HG03097 (cell line): ENCODE results near the gene KCTD4.
"Not testable (repeated sequence)": the region's sequence is repeated elsewhere in the genome, so short reads cannot be mapped to it uniquely, and the experiment has no call there.

Experiments
- ATAC-seq: cut with Tn5 transposase; IDR thresholded peaks from one replicate; pipeline ENCODE4 v1.9.1; 2021; ENCODE audit not compliant: unreplicated experiment, low FRiP score

The KCTD4 gene

DNA sequence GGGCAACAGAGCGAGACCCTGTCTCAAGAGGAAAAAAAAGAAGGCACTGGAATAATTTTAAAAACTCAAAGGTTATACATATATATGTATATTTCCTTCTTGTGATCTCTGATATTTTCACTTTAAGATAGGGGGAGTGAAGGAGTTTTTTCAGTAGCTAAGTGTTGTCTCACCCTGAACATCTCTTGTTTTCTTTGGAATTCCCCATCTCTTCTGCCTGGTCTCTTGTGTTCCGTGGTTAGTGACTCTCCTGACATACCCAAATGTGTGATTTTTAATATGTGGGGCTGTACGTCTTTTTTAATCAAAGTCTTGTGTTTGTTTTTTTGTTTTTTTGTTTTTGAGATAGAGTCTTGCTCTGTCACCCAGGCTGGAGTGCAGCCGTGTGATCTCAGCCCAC is 15.3 kb upstream of the KCTD4 start:
- ATAC-seq = no peak

DNA sequence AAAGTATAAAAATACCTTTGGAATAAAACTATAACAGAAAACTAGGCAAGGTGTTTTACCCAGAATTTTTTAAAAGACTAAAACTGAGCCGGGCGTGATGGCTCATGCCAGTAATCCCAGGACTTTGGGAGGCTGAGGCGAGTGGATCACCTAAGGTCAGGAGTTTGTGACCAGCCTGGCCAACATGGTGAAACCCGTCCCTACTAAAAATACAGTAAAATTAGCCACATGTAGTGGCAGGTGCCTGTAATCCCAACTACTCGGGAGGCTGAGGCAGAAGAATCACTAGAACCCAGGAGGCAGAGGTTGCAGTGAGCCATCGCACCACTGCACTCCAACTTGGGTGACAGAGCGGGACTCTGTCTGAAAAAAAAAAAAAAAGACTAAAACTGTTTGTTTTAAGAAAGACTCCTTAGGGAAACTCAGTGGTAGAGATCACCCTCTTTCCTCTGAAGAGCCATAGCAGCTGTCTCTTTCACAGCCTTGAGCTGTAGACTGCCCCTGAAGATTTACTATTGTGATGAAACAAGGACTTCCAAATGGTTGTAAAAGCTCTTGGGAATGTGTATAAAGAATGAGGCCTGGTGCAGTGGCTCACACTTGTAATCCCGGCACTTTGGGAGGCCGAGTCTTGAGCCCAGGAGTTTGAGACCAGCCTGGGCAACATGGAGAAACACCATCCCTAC is 14.7 kb upstream of the KCTD4 start:
- ATAC-seq = no peak

DNA sequence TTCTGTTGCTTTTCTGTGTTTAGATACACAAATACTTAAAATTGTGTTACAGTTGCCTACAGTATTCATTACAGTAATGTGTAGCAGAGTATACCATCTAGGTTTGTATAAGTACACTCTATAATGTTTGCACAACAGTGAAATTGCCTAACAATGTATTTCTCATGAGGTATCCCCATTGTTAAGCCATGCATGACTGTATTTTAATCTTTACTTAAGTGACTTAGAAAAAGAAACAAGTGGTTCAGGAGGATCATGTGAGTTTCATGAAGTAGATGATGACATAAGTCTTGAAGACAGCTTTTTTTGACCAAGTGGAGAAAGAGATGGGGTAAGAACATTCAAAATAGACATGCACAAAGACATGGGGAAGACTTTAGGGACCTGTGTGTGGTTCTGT is 8.4 kb upstream of the KCTD4 start:
- no peak for ATAC-seq

DNA sequence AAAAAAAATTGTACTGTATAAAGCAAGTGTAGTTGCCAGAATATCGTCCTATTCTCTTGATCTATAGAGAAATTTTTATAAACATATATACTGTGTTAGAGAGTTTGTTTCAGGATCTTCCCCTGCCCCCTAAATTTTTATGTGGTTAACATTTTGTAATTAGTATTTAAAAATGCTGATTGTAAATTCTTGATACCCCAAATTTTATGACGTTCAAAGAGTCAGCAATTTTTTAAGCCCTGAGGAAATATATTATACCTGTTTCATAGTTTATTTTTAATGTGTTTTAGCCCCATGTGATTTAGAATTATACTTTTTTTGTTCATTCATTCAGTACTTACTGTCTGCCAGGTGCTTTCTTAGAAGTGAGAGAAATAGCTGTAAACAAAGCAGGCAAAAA is 7.3 kb upstream of the KCTD4 start:
- no peak for ATAC-seq

DNA sequence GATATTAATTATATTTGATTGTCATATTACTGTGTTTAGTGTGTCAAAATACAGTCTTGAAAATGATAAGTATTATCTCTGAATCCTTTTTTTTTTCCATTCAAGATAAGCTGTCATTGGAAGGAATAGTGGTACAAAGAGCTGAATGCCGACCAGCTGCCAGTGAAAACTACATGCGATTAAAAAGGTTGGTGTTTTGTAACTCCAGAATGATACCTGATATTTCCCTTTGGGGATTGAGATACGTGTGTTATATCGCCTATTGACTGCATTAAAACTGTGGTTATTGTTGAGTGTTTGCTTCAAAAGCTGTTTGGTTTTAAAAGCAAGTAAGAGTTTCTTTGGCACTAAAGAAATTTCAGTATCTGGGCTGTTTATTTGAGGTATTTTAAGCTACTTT is 6.5 kb upstream of the KCTD4 start:
- ATAC-seq = no peak

DNA sequence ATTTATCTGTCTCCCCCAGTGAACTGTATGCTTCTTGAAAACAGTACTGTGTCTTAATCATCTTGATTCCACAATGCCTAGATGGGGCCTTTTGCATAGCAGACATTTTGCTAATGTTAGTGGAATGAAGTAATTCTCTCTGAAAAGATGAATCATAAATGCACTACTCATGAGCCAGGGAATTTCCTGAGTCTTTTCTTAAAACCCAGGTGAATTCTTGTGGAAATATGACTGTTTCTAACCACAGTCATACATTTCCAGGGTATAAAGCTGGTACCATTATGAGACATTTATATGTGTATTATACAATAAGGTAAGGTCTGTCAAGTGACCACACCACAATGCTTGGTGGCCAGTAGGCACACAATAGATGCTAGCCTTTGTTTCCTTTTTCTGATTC is 5.5 kb upstream of the KCTD4 start:
- no peak for ATAC-seq

DNA sequence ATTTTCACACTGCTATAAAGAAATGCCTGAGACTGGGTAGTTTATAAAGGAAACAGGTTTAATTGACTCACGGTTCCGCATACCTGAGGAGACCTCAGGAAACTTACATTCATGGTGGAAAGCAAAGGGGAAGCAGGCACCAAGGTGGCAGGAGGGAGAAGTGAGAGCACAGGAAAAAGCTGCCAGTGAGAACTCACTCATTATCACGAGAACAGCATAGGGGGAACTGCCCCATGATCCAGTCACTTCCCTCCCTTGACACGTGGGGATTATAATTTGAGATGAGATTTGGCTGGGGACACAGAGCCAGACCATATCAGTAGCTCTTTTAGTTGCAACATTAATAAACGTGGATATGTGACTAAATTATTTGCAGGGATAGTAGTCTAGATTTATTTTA is 4.3 kb upstream of the KCTD4 start:
- ATAC-seq = no peak

DNA sequence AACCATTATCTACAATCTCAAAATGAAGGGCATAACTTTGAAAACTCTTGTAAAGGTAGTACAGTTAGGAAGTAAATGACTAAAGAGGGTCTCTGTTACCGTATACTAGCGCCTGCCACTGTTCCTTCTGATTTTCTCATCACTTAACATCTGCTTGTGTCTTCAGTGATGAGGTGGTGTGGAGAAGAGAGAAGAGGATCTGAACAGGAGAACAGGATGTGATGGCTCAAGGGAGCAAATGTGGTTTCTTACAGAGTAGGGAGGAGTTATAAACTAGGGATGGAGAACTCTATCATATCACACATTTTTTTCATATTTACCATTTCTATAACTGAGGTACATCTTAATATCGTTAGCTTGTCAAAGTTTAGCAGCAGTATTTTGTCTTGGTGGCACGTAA is 1.1 kb downstream of the KCTD4 start:
- no peak for ATAC-seq

DNA sequence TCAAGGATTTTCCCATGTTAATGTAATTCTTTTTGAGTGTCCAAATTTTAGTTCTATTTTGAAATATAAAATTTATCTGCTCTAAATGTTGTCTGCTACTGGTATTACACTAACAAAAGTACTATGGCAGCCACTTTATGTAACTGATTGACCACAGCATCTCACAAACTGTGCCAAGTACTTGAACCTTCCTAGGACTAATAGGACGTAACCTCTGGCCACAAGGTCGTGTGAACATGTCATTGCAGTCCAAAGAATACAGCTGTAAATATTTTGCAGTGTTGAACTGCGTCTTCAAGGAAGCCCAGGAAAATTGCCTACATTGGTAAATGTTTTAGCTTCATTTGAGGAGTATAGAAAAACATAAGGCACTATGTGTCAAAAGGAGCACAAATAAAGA is 1.9 kb downstream of the KCTD4 start:
- no peak for ATAC-seq

DNA sequence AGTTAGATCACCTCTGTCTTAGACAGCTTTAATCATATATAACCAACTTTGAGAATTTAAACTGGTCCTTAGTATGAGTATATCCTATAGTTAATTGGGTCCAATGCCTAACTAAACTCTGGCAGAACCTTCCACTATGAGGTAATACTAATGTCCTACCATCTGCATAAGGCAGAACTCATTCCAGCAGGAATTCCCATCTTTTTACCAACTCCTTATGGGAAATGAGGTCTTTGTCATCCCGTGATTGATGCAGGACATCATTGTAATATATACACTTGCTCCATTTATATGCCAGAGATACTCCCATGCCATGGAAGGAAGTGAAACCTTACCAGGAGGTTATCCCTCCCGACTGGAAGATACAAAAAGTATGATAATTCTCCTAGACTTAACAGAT is 2.8 kb downstream of the KCTD4 start:
- no peak for ATAC-seq

DNA sequence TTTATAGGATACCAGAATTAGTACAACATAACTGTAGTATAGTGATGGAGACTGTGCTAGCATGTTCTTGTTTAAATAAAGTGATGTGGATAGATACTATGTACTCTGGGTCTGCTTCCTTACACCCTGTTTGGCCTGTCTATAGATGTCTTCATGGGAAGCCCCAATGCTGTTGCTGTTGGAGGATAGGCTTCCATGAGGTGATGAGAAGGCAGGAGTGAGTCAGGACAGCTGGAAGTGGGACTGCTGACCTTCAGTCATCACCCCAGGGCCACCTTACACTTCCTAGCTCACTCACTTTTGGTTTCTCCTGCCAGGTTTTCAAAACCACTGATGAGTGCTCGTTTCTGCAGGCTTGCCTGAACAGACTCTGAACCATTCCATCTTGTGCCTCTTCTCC is 4.2 kb downstream of the KCTD4 start:
- no peak for ATAC-seq

DNA sequence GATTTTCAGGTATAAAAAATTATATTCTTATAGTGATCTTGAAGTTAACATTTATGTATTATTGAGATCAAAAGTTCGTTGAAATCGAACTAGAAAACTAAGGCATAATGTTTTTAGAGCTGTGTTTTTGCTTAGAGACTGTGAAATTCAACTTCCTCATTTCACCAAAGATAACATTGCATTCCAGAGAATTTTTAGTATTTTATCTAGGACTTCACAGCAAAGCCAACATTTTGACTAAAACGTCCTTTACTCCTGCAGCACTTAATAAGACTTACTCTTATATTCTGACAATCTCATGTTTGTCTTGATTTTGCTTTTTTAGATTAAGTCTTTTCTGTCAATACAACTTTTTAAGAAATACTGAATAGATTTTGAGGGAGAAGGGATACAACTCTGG is 4.7 kb downstream of the KCTD4 start:
- no peak for ATAC-seq

DNA sequence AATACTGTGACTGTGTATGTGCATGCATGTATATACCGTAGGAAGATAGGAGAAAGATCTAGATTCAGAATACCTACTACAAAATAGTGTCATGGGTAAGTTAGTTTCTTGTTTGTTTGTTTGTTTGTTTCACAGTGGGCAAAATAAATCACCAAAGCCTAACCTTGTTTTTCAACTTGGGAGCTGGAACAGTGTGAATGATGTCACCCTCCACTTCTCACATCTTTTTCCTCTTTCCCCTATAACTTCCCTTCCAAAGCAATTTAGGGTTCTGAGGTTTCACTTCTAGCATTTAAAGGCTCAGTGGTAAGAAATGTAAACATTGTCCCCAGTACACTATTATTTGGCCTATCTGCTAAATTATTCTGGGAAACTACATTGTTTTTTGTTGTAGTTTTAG is 5.4 kb downstream of the KCTD4 start:
- ATAC-seq = no peak

DNA sequence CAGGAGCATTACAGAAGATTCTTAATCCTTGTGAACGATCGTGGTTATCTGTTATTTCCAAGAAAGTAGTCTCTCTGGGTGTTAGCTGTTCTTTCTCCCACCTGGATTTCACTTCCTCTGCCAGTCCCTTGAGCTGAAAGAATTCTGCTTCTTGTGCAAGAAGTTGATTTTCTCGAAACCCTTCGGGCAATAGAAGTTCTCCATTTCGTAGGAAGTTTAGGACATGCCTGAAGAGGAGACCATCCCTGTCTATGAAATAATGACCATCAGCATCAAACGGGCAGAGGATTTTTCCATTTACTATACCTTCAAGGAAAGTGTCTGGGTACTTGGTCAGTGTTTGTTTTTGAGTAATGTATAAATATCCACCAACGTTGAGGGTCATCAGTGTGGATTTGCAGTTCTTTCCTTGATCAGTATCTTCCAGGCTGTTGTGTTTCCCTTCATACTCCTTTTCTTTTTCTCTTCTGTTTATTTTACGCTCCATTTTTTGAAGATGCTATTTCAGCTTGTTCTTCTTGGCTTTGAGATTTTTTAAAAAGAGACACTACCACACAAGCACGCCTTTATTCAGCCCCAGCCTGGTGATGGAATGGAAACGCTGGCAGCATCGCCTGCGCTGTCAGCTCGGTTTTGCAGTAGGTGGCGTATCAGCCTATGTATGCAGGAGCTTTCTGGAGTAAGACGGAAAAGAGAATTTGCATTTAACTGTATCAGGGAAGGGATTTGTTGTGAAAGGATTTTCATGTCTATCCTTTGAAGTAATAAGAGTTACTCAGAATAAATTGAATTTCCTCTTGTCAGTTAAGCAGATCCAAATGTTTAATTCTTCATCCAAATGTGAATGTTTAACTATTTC is 6.5 kb downstream of the KCTD4 start:
- no peak for ATAC-seq

DNA sequence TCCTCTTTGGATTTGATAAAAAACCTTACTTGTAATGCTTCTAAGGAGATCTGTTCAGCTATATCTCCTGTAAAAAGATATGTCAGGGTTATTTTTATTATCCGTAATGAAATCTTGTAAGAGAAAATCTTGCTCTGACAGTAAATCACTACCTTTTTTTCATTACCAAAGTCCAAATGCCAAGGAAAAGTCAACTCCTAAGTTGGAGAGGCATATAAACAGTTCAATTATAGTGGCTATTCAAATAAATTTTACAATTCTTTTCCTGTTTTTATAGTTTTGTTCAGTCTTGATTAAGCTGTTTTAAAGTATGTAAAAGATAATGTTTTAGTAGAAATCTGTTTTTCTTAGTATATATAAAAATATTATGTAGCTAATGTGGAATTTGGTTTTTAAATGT is 9.0 kb downstream of the KCTD4 start:
- no peak for ATAC-seq

DNA sequence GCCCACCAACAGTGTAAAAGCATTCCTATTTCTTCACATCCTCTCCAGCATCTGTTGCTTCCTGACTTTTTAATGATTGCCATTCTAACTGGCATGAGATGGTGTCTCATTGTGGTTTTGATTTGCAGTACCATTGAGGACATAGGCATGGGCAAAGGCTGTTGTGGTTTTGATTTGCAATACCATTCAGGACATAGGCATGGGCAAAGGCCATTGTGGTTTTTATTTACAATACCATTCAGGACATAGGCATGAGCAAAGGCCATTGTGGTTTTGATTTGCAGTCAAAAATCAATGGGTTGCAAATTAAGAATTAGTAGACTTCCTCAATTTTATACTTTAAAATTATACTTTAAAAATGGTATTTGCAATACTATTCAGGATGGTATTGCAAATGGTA is 11.3 kb downstream of the KCTD4 start:
- not testable (repeated sequence) for ATAC-seq

DNA sequence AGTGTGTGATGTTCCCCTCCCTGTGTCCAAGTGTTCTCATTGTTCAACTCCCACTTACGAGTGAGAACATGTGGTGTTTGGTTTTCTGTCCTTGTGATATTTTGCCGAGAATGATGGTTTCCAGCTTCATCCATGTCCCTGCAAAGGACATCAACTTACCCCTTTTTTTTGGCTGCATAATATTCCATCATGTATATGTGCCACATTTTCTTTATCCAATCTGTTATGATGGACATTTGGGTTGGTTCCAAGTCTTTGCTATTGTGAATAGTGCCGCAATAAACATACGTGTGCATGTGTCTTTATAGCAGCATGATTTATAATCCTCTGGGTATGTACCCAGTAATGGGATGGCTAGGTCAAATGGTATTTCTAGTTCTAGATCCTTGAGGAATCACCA is 11.8 kb downstream of the KCTD4 start:
- not testable (repeated sequence) for ATAC-seq

DNA sequence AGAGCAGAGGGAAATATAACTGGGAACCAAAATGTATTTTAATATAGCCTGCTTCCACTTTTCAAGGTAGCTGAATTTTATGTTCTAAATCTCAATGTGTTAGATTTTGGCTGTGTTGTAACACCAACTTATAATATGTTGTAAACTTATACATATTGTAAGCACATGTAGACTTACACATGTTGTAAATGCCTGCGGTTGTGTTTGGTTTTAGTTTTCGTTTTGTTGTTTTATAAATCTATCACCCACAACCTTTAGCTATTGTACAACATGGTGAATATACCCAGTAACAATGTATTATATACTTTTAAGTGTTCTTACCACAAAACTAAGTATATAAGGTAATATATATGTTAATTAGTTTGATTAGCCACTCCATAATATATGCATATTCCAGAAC is 15.6 kb downstream of the KCTD4 start:
- ATAC-seq = no peak

DNA sequence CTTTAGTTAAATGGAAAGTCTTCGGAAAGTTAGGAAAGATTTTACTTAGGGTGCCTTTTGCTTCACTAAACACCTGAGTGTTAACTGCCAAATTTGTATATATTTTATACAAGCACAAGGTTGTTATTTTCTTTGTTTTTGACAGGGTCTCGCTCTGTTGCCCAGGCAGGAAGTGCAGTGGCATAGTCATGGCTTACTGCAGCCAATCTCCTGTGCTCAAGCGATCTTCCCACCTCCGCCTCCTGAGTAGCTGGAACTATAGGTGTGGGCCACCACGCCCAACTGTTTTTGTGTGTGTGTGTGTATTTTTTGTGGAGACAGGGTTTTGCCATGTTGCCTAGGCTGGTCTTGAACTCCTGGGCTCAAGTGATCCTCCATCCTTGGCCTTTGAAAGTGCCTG is 16.2 kb downstream of the KCTD4 start:
- no peak for ATAC-seq

DNA sequence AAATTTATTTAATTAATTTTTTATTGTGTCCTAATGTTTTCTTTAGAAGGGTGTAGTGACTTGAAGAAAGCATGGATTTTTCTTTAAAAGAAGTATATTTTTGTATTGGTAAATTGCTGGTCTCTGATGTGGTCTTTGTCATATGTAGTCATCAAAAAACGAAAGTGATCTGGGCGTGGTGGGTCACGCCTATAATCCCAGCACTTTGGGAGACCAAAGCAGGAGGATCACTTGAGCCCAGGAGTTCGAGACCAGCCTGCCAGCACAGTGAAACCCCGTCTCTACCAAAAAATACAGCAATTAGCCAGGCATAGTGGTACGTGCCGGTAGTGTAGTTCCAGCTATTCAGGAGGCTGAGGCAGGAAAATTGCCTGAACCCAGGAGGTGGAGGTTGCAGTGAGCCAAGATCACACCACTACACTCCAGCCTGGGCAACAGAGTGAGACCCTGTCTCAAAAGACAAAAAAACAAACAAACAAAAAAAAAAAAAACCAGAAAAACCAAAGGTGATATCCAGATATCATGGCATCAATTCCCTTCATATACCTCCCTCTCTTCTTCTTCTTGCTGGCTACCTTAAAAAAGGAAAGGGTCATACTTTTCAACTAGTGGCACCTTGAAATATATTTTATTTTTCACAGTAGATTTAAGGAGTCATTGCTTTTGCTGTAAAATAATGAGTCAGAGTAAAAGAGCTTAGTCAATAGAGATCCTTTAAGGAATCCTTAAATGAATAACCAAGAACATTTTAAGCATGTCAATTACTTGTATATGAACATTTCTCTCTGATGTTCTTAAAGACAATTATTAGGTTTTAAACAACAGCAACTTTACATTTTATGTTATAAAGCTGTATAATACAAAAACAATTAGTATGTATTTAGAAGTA is 19.9 kb downstream of the KCTD4 start:
- no peak for ATAC-seq

DNA sequence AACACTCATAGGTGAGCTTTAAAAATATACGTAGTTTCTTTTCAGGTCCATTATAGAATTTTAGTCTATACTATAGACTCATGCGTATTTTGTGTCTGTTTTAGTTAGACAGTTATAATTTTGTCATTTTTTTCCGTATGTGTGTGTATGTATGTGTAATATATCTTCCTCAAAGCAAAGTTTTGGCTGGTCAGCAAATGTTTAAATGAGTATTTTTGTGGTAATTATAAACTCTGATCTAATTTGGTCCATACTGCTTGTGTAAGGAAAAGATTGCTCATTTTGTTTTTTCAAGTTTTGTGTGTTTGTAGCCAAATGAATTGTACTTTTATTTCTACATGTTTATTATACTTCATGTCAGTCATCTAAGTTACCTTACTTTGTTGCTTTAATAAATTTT is 20.5 kb downstream of the KCTD4 start:
- ATAC-seq = no peak
